NCI-H187 (cell line): ENCODE data around the gene PPP3R1.

Experiments
- DNase-seq, 2 experiments: peaks; one replicate each; lab custom pipeline; 2025; lab: John Stamatoyannopoulos, UW

PPP3R1 gene

DNA sequence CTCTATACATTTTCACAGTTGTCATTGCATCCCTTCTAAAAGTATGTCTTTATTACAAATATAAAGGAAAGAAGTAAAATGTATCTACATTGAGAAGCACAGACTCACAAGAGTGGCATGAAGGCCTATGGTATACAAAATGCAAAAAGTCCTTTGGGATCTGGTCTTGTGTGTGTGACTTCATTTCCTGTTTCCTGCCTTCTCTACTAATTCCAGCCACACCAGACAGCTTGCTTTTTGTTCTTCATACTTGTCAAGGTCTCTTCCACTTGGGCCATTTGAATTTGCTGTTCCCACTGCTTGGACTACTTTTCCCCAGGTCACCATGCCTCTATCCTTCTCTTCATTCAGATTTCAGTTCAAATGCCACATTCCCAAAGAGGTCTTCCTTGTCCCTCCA, 101.3 kb downstream of the PPP3R1 start:
- no peak for DNase-seq

GRCh38 chr2:68141875-68142274, 110.5 kb downstream of the PPP3R1 start:
- DNase-seq, result no peak

- DNase-seq, result no peak
Observed at GRCh38 chr2:68135448-68136320, 116.6 kb downstream of the PPP3R1 start.

DNA sequence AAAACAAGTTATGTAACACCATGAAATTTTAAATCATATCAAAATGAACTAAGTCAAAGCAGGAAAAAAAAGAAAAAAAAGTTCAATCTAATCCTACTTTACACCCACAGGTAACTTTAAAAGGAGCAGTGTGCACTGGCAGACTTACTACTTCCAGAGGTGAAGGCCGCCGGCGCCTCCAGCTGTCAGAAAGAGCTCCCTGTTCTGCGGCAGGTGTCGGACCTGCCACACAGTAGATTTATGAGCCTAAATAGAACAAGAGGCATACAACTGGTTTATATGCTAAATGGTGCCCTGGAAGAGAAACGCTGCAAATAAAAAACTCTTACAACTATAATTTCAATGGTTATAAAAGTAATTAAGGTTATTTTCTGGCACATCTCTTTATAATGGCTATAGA, 117.8 kb downstream of the PPP3R1 start:
- no peak for DNase-seq

- DNase-seq, result no peak
Observed at GRCh38 chr2:68134120-68134519, 118.2 kb downstream of the PPP3R1 start.
